ENCODE data around the gene ZCWPW1.
A peak's percentile ranks its signal among the peaks of the same experiment; 100 is the strongest.

The ZCWPW1 gene

GRCh38 chr7:100428199-100428966 is at the start of gene ZCWPW1:
ZCWPW1 (minus strand) TSS chr7:100428703; CDS start chr7:100420649, 8,054 bp downstream.
- Histone ChIP-seq H3K4me3 (ENCODE audit: low read depth, low read length) (peak within 1 kb of the TSS; percentile 99), H3K27ac (peak within 1 kb of the TSS; percentile 100), H3K9me3 (ENCODE audit: control insufficient read depth, low read length) (no peaks in the 10 kb centered on the region), H3K79me2 (peaks cover 3% of the 10 kb centered on the region), H3K9ac (peak within 1 kb of the TSS; percentile 100), H3K36me3 (ENCODE audit: control insufficient read depth, insufficient read depth, low read length) (no peaks in the 10 kb centered on the region), H3K27me3 (ENCODE audit: control insufficient read depth, insufficient read depth, low read length) (no peaks in the 10 kb centered on the region), H3K4me2 (ENCODE audit: low read length) (peak within 1 kb of the TSS; percentile 99), H3K4me1 (peaks cover 23% of the 10 kb centered on the region), H2AFZ (peak within 1 kb of the TSS; percentile 99)
- TF ChIP-seq CTCF (IDR thresholded peaks at IDR 0.05) = peak; percentile 22

GRCh38 chr7:100477871-100478267 is 49.4 kb upstream of the ZCWPW1 start:
- Histone ChIP-seq H3K27ac (no peak overlapping the region), H3K79me2 (peaks cover 2% of the 10 kb centered on the region), H3K36me3 (ENCODE audit: control insufficient read depth, insufficient read depth, low read length) (no peaks in the 10 kb centered on the region), H3K4me2 (ENCODE audit: low read length) (peak overlapping the region; percentile 79), H2AFZ (no peak overlapping the region), H3K9me3 (ENCODE audit: control insufficient read depth, low read length) (no peaks in the 10 kb centered on the region), H3K9ac (peak overlapping the region; percentile 89), H3K27me3 (ENCODE audit: control insufficient read depth, insufficient read depth, low read length) (no peaks in the 10 kb centered on the region), H3K4me3 (ENCODE audit: low read depth, low read length) (peak overlapping the region; percentile 92), H3K4me1 (peaks cover 10% of the 10 kb centered on the region)
- no peak for TF ChIP-seq CTCF (IDR thresholded peaks at IDR 0.05)

GRCh38 chr7:100476903-100477870 is 48.7 kb upstream of the ZCWPW1 start:
- peaks cover 2% of the 10 kb centered on the region for H3K79me2 ChIP-seq
- TF ChIP-seq CTCF (IDR thresholded peaks at IDR 0.05) = no peak
- no peaks in the 10 kb centered on the region for H3K27me3 ChIP-seq (ENCODE audit: control insufficient read depth, insufficient read depth, low read length)
- H3K36me3 ChIP-seq (ENCODE audit: control insufficient read depth, insufficient read depth, low read length) = no peaks in the 10 kb centered on the region
- H3K4me3 ChIP-seq (ENCODE audit: low read depth, low read length) = peak overlapping the region; percentile 92
- H3K9ac ChIP-seq = peak overlapping the region; percentile 89
- peak overlapping the region; percentile 79 for H3K4me2 ChIP-seq (ENCODE audit: low read length)
- H3K4me1 ChIP-seq = peaks cover 7% of the 10 kb centered on the region
- H3K9me3 ChIP-seq (ENCODE audit: control insufficient read depth, low read length) = no peaks in the 10 kb centered on the region
- H2AFZ ChIP-seq = no peak overlapping the region
- H3K27ac ChIP-seq = no peak overlapping the region

GRCh38 chr7:100476101-100476780 is 47.7 kb upstream of the ZCWPW1 start:
- H3K36me3 ChIP-seq (ENCODE audit: control insufficient read depth, insufficient read depth, low read length) = no peaks in the 10 kb centered on the region

More at GRCh38 chr7:100476101-100476780, 47.7 kb upstream of the ZCWPW1 start:
- H3K27ac ChIP-seq = no peak overlapping the region
- H2AFZ ChIP-seq = no peak overlapping the region
- H3K4me2 ChIP-seq (ENCODE audit: low read length) = no peak overlapping the region
- peaks cover 7% of the 10 kb centered on the region for H3K4me1 ChIP-seq
- peaks cover 2% of the 10 kb centered on the region for H3K79me2 ChIP-seq
- H3K4me3 ChIP-seq (ENCODE audit: low read depth, low read length) = no peak overlapping the region
- no peaks in the 10 kb centered on the region for H3K9me3 ChIP-seq (ENCODE audit: control insufficient read depth, low read length)
- no peaks in the 10 kb centered on the region for H3K27me3 ChIP-seq (ENCODE audit: control insufficient read depth, insufficient read depth, low read length)
- no peak overlapping the region for H3K9ac ChIP-seq
- no peak for TF ChIP-seq CTCF (IDR thresholded peaks at IDR 0.05)

All from parathyroid adenoma (tissue), 2 donors.